Right lobe of liver (tissue), 4 donors: ENCODE measurements around the gene ABLIM2.

ENCODE experiments used
- POLR2A ChIP-seq: fragments of 450-650 bp; IDR thresholded peaks from one replicate; pipeline ENCODE4 v1.6.1; 2017; ENCODE audit warnings: antibody characterized with exemption, mild to moderate bottlenecking
- TF ChIP-seq, protein P1 (sequence below), 4 donors: fragments of 200-600 bp in 3 of 4; fragments of 450-650 bp in 1 of 4; IDR thresholded peaks; one replicate each; pipeline versions ENCODE4 v1.5.1 to v1.8.0; 2016 to 2022; ENCODE audit warnings: antibody characterized with exemption in 4 of 4, mild to moderate bottlenecking in 2 of 4
- donor health status: DM: no; HTN: no; CAD: no.
- donor health status: DM: no; HTN: no; CAD: no.
- donor health status: DM: no; HTN: yes; CAD: no.

DNA sequence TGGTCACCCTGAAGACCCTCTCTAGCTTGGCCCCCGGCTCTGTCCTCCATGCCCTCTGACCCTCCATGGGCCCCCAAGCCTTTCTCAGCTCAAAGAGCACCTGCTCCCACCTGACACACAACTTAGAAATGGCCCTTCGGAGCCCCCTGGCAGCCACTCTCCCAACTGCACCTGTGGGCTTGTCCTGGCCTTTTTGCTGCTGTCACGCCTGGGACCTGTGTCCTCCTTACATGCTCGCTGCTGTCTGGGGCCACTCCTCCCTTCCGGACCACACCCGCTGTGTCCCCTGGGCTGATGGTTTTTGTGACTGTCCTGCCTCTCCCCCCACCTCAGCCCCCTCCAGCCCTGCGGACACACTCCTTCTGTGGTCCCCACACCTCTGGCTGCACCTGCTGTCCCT is 112.7 kb downstream of the ABLIM2 start:
- no peak for TF ChIP-seq POLR2A
- TF ChIP-seq, protein P1, sequence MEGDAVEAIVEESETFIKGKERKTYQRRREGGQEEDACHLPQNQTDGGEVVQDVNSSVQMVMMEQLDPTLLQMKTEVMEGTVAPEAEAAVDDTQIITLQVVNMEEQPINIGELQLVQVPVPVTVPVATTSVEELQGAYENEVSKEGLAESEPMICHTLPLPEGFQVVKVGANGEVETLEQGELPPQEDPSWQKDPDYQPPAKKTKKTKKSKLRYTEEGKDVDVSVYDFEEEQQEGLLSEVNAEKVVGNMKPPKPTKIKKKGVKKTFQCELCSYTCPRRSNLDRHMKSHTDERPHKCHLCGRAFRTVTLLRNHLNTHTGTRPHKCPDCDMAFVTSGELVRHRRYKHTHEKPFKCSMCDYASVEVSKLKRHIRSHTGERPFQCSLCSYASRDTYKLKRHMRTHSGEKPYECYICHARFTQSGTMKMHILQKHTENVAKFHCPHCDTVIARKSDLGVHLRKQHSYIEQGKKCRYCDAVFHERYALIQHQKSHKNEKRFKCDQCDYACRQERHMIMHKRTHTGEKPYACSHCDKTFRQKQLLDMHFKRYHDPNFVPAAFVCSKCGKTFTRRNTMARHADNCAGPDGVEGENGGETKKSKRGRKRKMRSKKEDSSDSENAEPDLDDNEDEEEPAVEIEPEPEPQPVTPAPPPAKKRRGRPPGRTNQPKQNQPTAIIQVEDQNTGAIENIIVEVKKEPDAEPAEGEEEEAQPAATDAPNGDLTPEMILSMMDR (IDR thresholded peaks at IDR 0.05), result no peak
